Testis (tissue), 2 donors: ENCODE data around the gene SCAPER.

Experiments used
- CTCF ChIP-seq, 3 experiments: fragments of 450-650 bp in 2 of 3; fragments of 200-600 bp in 1 of 3; sonication (generic) in 1 of 3; IDR thresholded peaks; one replicate each; pipeline ENCODE4 v1.5.1; 2016 to 2019; ENCODE audit warnings: antibody characterized with exemption in 3 of 3, mild to moderate bottlenecking in 2 of 3, moderate library complexity in 1 of 3
- POLR2A ChIP-seq: fragments of 450-650 bp; IDR thresholded peaks from one replicate; pipeline ENCODE4 v1.6.1; 2017; ENCODE audit warnings: antibody characterized with exemption, mild to moderate bottlenecking, moderate library complexity

GRCh38 chr15:76483018-76483417 is 422.1 kb downstream of the SCAPER start:
- no peak for TF ChIP-seq CTCF (IDR thresholded peaks at IDR 0.05)
- no peak for TF ChIP-seq POLR2A
